Upper lobe of right lung (tissue), 1 donor: ENCODE measurements around the gene INHBB. TPM values are rescaled to one million over a fixed set of nuclear protein-coding genes. Genes with fewer than 3 reads are reported as not detected.

Source experiments
- ATAC-seq: fragments of 200-7000 bp; cut with Tn5 transposase; one replicate; pipeline ENCODE4 v1.9.1; 2020; ENCODE audit warnings: mild to moderate bottlenecking, moderate library complexity
- DNase-seq: peaks from one replicate; pipeline ENCODE4 v3.0.0-alpha.2; 2020
- H3K27ac ChIP-seq: fragments of 200-600 bp; one replicate; pipeline ENCODE4 v1.8.0; 2022
- H3K27me3 ChIP-seq: fragments of 200-600 bp; one replicate; pipeline ENCODE4 v1.8.0; 2022; ENCODE audit warnings: mild to moderate bottlenecking
- H3K36me3 ChIP-seq: fragments of 200-600 bp; one replicate; pipeline ENCODE4 v1.8.0; 2022
- H3K4me1 ChIP-seq: fragments of 200-600 bp; one replicate; pipeline ENCODE4 v1.8.0; 2022
- H3K4me3 ChIP-seq: fragments of 200-600 bp; one replicate; pipeline ENCODE4 v1.8.0; 2022; ENCODE audit warnings: mild to moderate bottlenecking
- H3K9me3 ChIP-seq: fragments of 200-600 bp; one replicate; pipeline ENCODE4 v1.8.0; 2022
- CTCF ChIP-seq: fragments of 200-600 bp; IDR thresholded peaks from one replicate; pipeline ENCODE4 v1.8.0; 2022; ENCODE audit warnings: antibody characterized with exemption
- intact Hi-C: fragments of 100-400 bp; cut with DNase I; formaldehyde crosslinking; loops from one replicate; pipeline ENCODE4 v1.11.0; 2022
- total RNA-seq: library from RNA; stranded (reverse); fragmentation: NEBNext Ultra II Directional; extraction: Animal tissue kit (Norgen Biotek cat#: 25700); gene quantifications from one replicate; pipeline ENCODE4 v1.2.1, GENCODE V29; 2021
- donor health status: DM: no; HTN: yes; CAD: no; lungs with severe emphysema.

The INHBB gene
- total RNA-seq, 1 donor from 2014 or later: 12.3 TPM

GRCh38 chr2:120391911-120392665 lies 46.2 kb downstream of the INHBB start:
- DNase-seq (peak; percentile 54), ATAC-seq (no peak)
- Histone ChIP-seq H3K4me3 (no peak overlapping the region), H3K36me3 (no peaks in the 10 kb centered on the region), H3K9me3 (no peaks in the 10 kb centered on the region), H3K27me3 (no peaks in the 10 kb centered on the region), H3K4me1 (no peaks in the 10 kb centered on the region), H3K27ac (no peak overlapping the region)
- TF ChIP-seq CTCF: no peak
- intact Hi-C loops: no loop called here

- Histone ChIP-seq H3K9me3 (no peaks in the 10 kb centered on the region), H3K4me1 (no peaks in the 10 kb centered on the region), H3K4me3 (no peak overlapping the region), H3K36me3 (no peaks in the 10 kb centered on the region), H3K27me3 (no peaks in the 10 kb centered on the region), H3K27ac (no peak overlapping the region)
- TF ChIP-seq CTCF: no peak
- no peak for DNase-seq
- intact Hi-C loops: no loop called here
- no peak for ATAC-seq
These were observed 47.0 kb downstream of the INHBB start for GRCh38 chr2:120392923-120393322.

- ATAC-seq (no peak), DNase-seq (peak; percentile 52)
- Histone ChIP-seq H3K36me3 (no peaks in the 10 kb centered on the region), H3K4me1 (no peaks in the 10 kb centered on the region), H3K4me3 (no peak overlapping the region), H3K27ac (no peak overlapping the region), H3K9me3 (no peaks in the 10 kb centered on the region), H3K27me3 (no peaks in the 10 kb centered on the region)
- intact Hi-C loops: no loop called here
- no peak for TF ChIP-seq CTCF
These were observed 47.5 kb downstream of the INHBB start for GRCh38 chr2:120393456-120393855.

- ATAC-seq (no peak), DNase-seq (no peak)
- H3K4me3 ChIP-seq: no peak overlapping the region
- H3K4me1 ChIP-seq: no peaks in the 10 kb centered on the region
- no peaks in the 10 kb centered on the region for H3K9me3 ChIP-seq
- no peaks in the 10 kb centered on the region for H3K36me3 ChIP-seq
- intact Hi-C loops: no loop called here
- no peak overlapping the region for H3K27ac ChIP-seq
- H3K27me3 ChIP-seq: no peaks in the 10 kb centered on the region
- TF ChIP-seq CTCF: no peak
These were observed 48.8 kb downstream of the INHBB start for GRCh38 chr2:120394764-120395163.

GRCh38 chr2:120395221-120396012 lies 49.5 kb downstream of the INHBB start:
- DNase-seq: no peak

More at GRCh38 chr2:120395221-120396012, 49.5 kb downstream of the INHBB start:
- intact Hi-C loops: no loop called here
- Histone ChIP-seq H3K9me3 (no peaks in the 10 kb centered on the region), H3K27ac (no peak overlapping the region), H3K27me3 (no peaks in the 10 kb centered on the region), H3K4me1 (no peaks in the 10 kb centered on the region), H3K4me3 (no peak overlapping the region), H3K36me3 (no peaks in the 10 kb centered on the region)
- ATAC-seq: no peak
- no peak for TF ChIP-seq CTCF
